GM19099 (cell line): ENCODE data around the gene MVB12A.

ENCODE experiments used
- POLR2A ChIP-seq: IDR thresholded peaks from 3 replicates; pipeline ENCODE4 v1.6.1; 2011; ENCODE audit warnings: low read depth; ENCODE audit not compliant: insufficient read length; ENCODE audit errors: extremely low read depth

MVB12A gene

GRCh38 chr19:17470068-17470841 lies 50.4 kb downstream of the MVB12A start, which contains the start of gene SLC27A1:
SLC27A1 (plus strand) TSS chr19:17470524; CDS start chr19:17470541, 17 bp downstream.
- no peak for TF ChIP-seq POLR2A

GRCh38 chr19:17471410-17472125 lies 51.7 kb downstream of the MVB12A start:
- TF ChIP-seq POLR2A = no peak

- no peak for TF ChIP-seq POLR2A
Observed at GRCh38 chr19:17473041-17473440, 53.2 kb downstream of the MVB12A start.
